Measurements from ENCODE around the gene ENPP1. TPM values are rescaled to one million over a fixed set of nuclear protein-coding genes. Genes with fewer than 3 reads are reported as not detected.

ENPP1 gene
- polyA plus RNA-seq, 1 of the 3 experiments (the other 2 are of a cell fraction), result not detected

DNA sequence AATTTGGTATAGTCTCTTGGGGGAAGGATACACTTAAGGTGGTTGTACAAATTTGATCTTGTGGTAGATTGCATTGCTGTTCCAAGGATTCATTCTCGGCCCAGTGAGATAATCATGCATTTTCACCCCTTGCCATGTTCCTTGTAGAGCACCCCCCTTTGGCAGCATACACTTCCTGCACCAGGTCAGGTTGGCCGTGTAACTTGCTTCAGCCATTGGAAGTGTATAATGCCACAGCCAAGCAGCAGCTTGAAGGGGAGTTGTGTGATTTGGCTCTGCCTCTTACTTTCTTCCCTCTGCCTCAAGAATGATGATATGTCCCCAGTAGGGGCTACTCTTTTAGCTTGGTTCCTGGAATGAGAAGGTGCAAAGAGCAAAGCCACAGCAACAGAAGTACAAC is 121.4 kb downstream of the ENPP1 start:
- POLR2A ChIA-PET, result no interaction called here
- H3K4me2 ChIP-seq, result no peak overlapping the region
- no peak for DNase-seq
- WGBS (ENCODE audit: low lambda C conversion rate), result 51% methylated on average over 2 of the region's 2 CpGs
- TF ChIP-seq EP300 (IDR thresholded peaks at IDR 0.05; ENCODE audit: borderline replicate concordance in 1 of 2, low read depth in 1 of 2, low read length in 1 of 2) (no peak), SMC3 (IDR thresholded peaks at IDR 0.05; ENCODE audit: low read depth, low read length) (no peak), MXI1 (IDR thresholded peaks at IDR 0.05; ENCODE audit: low read depth, low read length) (no peak), TCF12 (IDR thresholded peaks at IDR 0.05) (no peak), POLR2AphosphoS5 (IDR thresholded peaks at IDR 0.05; ENCODE audit: low read depth, low read length) (no peak), RAD21 (IDR thresholded peaks at IDR 0.05; ENCODE audit: low read length) (no peak), RXRA (IDR thresholded peaks at IDR 0.05; ENCODE audit: borderline replicate concordance, low read depth) (no peak), FOSL2 (IDR thresholded peaks at IDR 0.05; ENCODE audit: borderline replicate concordance, low read depth) (no peak), SIN3A (IDR thresholded peaks at IDR 0.05; ENCODE audit: borderline replicate concordance, low read depth, low read length) (no peak), FOXJ3 (CRISPR knock-in tag; IDR thresholded peaks at IDR 0.05) (no peak), GABPA (IDR thresholded peaks at IDR 0.05; ENCODE audit: low read depth) (no peak), FOXM1 (IDR thresholded peaks at IDR 0.05; ENCODE audit: low read depth) (no peak), MEF2A (IDR thresholded peaks at IDR 0.05; ENCODE audit: borderline replicate concordance, low read depth) (no peak), JUND (IDR thresholded peaks at IDR 0.05) (no peak)
- TF ChIP-seq, protein P1, sequence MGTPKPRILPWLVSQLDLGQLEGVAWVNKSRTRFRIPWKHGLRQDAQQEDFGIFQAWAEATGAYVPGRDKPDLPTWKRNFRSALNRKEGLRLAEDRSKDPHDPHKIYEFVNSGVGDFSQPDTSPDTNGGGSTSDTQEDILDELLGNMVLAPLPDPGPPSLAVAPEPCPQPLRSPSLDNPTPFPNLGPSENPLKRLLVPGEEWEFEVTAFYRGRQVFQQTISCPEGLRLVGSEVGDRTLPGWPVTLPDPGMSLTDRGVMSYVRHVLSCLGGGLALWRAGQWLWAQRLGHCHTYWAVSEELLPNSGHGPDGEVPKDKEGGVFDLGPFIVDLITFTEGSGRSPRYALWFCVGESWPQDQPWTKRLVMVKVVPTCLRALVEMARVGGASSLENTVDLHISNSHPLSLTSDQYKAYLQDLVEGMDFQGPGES (IDR thresholded peaks at IDR 0.05; ENCODE audit: low read depth, low read length), result no peak
- TF ChIP-seq, protein P2, sequence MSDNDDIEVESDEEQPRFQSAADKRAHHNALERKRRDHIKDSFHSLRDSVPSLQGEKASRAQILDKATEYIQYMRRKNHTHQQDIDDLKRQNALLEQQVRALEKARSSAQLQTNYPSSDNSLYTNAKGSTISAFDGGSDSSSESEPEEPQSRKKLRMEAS (IDR thresholded peaks at IDR 0.05; ENCODE audit: low read depth), result no peak
- TF ChIP-seq, protein P3, sequence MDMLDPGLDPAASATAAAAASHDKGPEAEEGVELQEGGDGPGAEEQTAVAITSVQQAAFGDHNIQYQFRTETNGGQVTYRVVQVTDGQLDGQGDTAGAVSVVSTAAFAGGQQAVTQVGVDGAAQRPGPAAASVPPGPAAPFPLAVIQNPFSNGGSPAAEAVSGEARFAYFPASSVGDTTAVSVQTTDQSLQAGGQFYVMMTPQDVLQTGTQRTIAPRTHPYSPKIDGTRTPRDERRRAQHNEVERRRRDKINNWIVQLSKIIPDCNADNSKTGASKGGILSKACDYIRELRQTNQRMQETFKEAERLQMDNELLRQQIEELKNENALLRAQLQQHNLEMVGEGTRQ (IDR thresholded peaks at IDR 0.05; ENCODE audit: borderline replicate concordance, low read depth, low read length), result no peak
- TF ChIP-seq, protein P4, sequence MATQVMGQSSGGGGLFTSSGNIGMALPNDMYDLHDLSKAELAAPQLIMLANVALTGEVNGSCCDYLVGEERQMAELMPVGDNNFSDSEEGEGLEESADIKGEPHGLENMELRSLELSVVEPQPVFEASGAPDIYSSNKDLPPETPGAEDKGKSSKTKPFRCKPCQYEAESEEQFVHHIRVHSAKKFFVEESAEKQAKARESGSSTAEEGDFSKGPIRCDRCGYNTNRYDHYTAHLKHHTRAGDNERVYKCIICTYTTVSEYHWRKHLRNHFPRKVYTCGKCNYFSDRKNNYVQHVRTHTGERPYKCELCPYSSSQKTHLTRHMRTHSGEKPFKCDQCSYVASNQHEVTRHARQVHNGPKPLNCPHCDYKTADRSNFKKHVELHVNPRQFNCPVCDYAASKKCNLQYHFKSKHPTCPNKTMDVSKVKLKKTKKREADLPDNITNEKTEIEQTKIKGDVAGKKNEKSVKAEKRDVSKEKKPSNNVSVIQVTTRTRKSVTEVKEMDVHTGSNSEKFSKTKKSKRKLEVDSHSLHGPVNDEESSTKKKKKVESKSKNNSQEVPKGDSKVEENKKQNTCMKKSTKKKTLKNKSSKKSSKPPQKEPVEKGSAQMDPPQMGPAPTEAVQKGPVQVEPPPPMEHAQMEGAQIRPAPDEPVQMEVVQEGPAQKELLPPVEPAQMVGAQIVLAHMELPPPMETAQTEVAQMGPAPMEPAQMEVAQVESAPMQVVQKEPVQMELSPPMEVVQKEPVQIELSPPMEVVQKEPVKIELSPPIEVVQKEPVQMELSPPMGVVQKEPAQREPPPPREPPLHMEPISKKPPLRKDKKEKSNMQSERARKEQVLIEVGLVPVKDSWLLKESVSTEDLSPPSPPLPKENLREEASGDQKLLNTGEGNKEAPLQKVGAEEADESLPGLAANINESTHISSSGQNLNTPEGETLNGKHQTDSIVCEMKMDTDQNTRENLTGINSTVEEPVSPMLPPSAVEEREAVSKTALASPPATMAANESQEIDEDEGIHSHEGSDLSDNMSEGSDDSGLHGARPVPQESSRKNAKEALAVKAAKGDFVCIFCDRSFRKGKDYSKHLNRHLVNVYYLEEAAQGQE (IDR thresholded peaks at IDR 0.05; ENCODE audit: low read depth, low read length), result no peak
- no peaks in the 10 kb centered on the region for H3K36me3 ChIP-seq (replicated peaks in 1 of 2; ENCODE audit: control insufficient read depth in 1 of 2, insufficient read depth in 2 of 2, low read length in 1 of 2)
- H3F3A ChIP-seq (replicated peaks; ENCODE audit: insufficient read depth), result peaks cover 10% of the 10 kb centered on the region
- H3K27ac ChIP-seq (ENCODE audit: low read depth in 2 of 2, low read length in 1 of 2), result no peak overlapping the region
- H2AFZ ChIP-seq (ENCODE audit: low read depth), result no peak overlapping the region
- no peak overlapping the region for H3K9ac ChIP-seq
- no peaks in the 10 kb centered on the region for H4K20me1 ChIP-seq (ENCODE audit: insufficient read depth)
- no peaks in the 10 kb centered on the region for H3K4me1 ChIP-seq (ENCODE audit: control insufficient read depth in 1 of 2, insufficient read depth in 2 of 2, low read depth in 1 of 2, low read length in 1 of 2)
- no peaks in the 10 kb centered on the region for H3K27me3 ChIP-seq (ENCODE audit: insufficient read depth)
- H3K4me3 ChIP-seq (ENCODE audit: low read depth in 2 of 2, low read length in 1 of 2), result no peak overlapping the region
- CTCF ChIA-PET, result interaction anchor here (2.8 kb wide), 1 partner anchor 14 kb away, joined by 8 read pairs; no protein-coding TSS in a partner anchor
- no peaks in the 10 kb centered on the region for H3K9me2 ChIP-seq
- 0 out of 2 replicates have a peak, but pooled peaks cover under 1% of the 10 kb centered on the region for H3K9me3 ChIP-seq
- H3K79me2 ChIP-seq (ENCODE audit: insufficient read depth), result no peaks in the 10 kb centered on the region

Data from SK-N-SH (cell line).